ENCODE results near the gene TPRN.

The TPRN gene

GRCh38 chr9:137150617-137151457 lies 49.7 kb downstream of the TPRN start:
- H3K4me1 ChIP-seq, result no peaks in the 10 kb centered on the region
- no peak for TF ChIP-seq CTCF (IDR thresholded peaks at IDR 0.05)
- peaks cover 0 to 44% of the 10 kb centered on the region in 2 donors for H3K27me3 ChIP-seq
- intact Hi-C loops (cut with DNase I; ENCODE audit: low total_unique reads), result no loop called here
- no peak overlapping the region for H3K27ac ChIP-seq
- H3K36me3 ChIP-seq, result no peaks in the 10 kb centered on the region
- no peaks in the 10 kb centered on the region for H3K9me3 ChIP-seq
- no peak for DNase-seq
- H3K4me3 ChIP-seq, result no peak overlapping the region

GRCh38 chr9:137149942-137150616 lies 50.5 kb downstream of the TPRN start:
- Histone ChIP-seq H3K27me3 (peaks cover 0 to 46% of the 10 kb centered on the region in 2 donors), H3K4me3 (no peak overlapping the region), H3K4me1 (no peaks in the 10 kb centered on the region), H3K27ac (no peak overlapping the region), H3K9me3 (no peaks in the 10 kb centered on the region), H3K36me3 (no peaks in the 10 kb centered on the region)
- no peak for DNase-seq
- intact Hi-C loops (cut with DNase I; ENCODE audit: low total_unique reads), result no loop called here
- no peak for TF ChIP-seq CTCF (IDR thresholded peaks at IDR 0.05)

GRCh38 chr9:137149363-137149762 lies 51.2 kb downstream of the TPRN start:
- no peak for DNase-seq
- TF ChIP-seq CTCF (IDR thresholded peaks at IDR 0.05), result no peak
- no peak overlapping the region for H3K4me3 ChIP-seq
- intact Hi-C loops (cut with DNase I; ENCODE audit: low total_unique reads), result no loop called here
- no peak overlapping the region for H3K27ac ChIP-seq
- no peaks in the 10 kb centered on the region for H3K36me3 ChIP-seq
- peaks cover 0 to 49% of the 10 kb centered on the region in 2 donors for H3K27me3 ChIP-seq
- no peaks in the 10 kb centered on the region for H3K9me3 ChIP-seq
- H3K4me1 ChIP-seq, result no peaks in the 10 kb centered on the region

GRCh38 chr9:137148661-137149060 lies 51.9 kb downstream of the TPRN start:
- H3K27me3 ChIP-seq, result peaks cover 0 to 56% of the 10 kb centered on the region in 2 donors
- no peaks in the 10 kb centered on the region for H3K36me3 ChIP-seq
- H3K9me3 ChIP-seq, result no peaks in the 10 kb centered on the region
- H3K4me3 ChIP-seq, result no peak overlapping the region
- no peak for TF ChIP-seq CTCF (IDR thresholded peaks at IDR 0.05)
- no peak for DNase-seq
- no peak overlapping the region for H3K27ac ChIP-seq
- intact Hi-C loops (cut with DNase I; ENCODE audit: low total_unique reads), result no loop called here
- H3K4me1 ChIP-seq, result no peaks in the 10 kb centered on the region

GRCh38 chr9:137148242-137148641 lies 52.3 kb downstream of the TPRN start:
- intact Hi-C loops (cut with DNase I; ENCODE audit: low total_unique reads), result no loop called here
- DNase-seq, result no peak
- H3K4me3 ChIP-seq, result no peak overlapping the region

More at GRCh38 chr9:137148242-137148641, 52.3 kb downstream of the TPRN start:
- no peak for TF ChIP-seq CTCF (IDR thresholded peaks at IDR 0.05)
- no peaks in the 10 kb centered on the region for H3K9me3 ChIP-seq
- H3K27me3 ChIP-seq, result peaks cover 0 to 60% of the 10 kb centered on the region in 2 donors
- H3K27ac ChIP-seq, result no peak overlapping the region
- H3K36me3 ChIP-seq, result no peaks in the 10 kb centered on the region
- no peaks in the 10 kb centered on the region for H3K4me1 ChIP-seq
